NCI-H345 treated with DMSO at 0.1 percent for 48 hours (cell line): ENCODE measurements around the gene PRR5.

Experiments
- DNase-seq: peaks from one replicate; lab custom pipeline; 2025; ENCODE audit not compliant: unreplicated experiment; lab: John Stamatoyannopoulos, UW

The PRR5 gene

DNA sequence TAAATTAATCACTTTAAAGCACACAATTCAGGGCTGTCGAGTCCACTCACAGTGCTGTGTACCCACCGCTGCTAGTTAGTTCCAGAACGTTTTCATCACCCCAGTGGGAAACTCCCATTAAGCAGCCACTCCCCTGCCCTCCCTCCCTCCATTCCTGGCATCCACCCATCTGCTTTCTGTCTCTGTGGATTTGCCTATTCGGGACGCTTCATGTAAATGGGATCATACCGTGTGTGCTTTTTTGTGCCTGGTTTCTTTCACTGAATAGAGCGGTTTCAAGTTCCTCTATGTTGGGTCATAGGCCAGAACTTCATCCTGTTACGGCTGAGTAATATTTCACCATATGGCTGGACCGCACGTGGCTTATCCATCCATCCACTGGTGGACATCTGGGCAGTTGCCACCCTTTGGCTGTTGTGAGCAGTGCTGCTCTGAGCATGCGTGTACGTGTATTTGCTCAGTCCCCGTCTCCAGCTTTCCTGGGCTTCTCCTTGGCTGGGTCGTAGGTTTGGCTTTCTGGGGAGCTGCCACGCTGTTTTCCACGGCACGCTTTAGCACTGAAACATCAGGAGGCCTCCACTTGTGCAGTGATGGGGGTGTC lies 80.5 kb downstream of the PRR5 start:
- no peak for DNase-seq

DNA sequence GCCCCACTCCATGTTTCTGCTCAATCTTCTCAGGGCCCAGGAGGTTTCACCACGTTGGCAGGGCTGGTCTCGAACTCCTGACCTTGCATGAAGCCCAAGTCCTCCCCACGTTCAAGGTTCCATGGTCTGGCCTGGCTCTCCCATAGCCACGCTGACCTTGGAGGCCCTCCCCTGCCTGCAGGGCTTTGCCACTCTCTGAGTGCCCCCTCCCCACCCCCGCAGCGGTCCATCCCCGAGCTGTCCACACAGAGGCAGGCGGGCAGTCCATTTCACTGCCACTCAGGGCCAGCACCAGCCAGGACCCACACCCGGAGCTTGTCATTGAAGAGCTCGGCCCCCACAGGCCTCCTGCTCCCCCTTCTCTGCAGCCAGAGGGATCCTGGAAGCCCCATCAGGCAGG lies 81.1 kb downstream of the PRR5 start:
- no peak for DNase-seq

DNA sequence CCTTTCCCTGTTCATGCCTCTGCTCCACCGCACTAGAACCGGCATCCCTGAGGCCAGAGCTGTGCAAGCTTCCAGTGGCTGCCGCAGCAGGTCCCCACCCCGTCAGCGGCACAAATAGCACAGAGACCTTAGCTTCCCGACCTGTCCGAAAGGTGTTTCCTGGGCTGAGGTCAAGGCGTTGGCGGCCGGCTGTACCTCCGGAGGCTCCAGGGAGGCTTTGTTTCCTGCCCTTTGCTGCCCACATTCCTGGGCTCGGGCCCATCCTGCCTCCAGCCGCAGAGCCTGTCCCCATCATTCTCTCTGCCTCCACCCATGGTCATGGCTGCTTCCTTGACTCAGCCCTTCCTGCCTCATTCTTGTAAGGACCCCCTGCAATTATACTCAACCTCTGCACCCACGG lies 81.6 kb downstream of the PRR5 start:
- DNase-seq, result no peak

DNA sequence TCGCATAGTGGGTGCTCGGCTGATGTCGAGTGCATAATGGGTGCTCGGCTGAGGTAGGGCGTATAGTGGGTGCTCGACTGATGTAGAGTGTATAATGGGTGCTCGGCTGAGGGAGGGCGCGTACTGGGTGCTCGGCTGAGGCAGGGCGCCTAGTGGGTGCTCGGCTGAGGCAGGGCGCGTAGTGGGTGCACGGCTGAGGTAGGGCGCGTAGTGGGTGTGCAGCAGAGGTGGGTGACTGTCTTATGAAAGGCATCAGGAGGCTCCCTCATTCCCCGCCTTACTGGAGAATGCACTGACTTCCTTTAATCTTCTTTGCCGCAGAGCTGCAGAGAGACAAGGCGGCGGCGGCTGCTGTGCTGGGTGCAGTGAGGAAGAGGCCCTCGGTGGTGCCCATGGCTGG lies 84.1 kb downstream of the PRR5 start:
- no peak for DNase-seq

DNA sequence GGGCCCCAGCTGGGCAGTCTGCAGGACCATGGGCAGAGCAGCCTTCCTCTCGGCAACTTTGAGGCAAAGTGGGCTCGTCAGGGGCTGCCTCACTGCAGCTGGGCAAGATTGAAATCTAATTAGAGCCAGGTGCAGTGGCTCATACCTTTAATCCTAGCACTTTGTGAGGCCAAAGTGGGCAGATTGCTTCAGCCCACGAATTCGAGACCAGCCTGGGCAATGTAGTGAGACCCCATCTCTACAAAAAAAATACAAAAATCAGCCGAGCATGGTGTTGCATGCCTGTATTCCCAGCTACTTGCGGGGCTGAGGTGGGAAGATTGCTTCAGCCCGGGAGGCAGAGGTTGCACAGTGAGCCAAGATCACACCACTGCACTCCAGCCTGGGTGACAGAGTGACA lies 84.6 kb downstream of the PRR5 start:
- DNase-seq, result no peak
